HL-60/S4 treated with phorbol 12-myristate 13-acetate at 8.2 ng/mL for 4 days and 3 days (cell line): ENCODE measurements around the gene DBP.
"Not testable (repeated sequence)": the region's sequence is repeated elsewhere in the genome, so short reads cannot be mapped to it uniquely, and the experiment has no call there.

Source experiments
- in situ Hi-C: fragments of 300-500 bp; cut with MboI; formaldehyde crosslinking; loops from 2 replicates; pipeline ENCODE4 v1.15.0; 2022; ENCODE audit warnings: low sequenced_read_pairs

Gene DBP

GRCh38 chr19:48668761-48669160, 31.6 kb upstream of the DBP start:
- in situ Hi-C loops: no loop called here

- in situ Hi-C loops: no loop called here
These were observed 31.2 kb upstream of the DBP start for GRCh38 chr19:48668332-48668731.

GRCh38 chr19:48665786-48666185, 28.6 kb upstream of the DBP start:
- in situ Hi-C loops: no loop called here

GRCh38 chr19:48664476-48664875, 27.3 kb upstream of the DBP start:
- in situ Hi-C loops: no loop called here

GRCh38 chr19:48663667-48664066, 26.5 kb upstream of the DBP start:
- in situ Hi-C loops: no loop called here

GRCh38 chr19:48661711-48662090, 24.5 kb upstream of the DBP start:
- in situ Hi-C loops: no loop called here

- in situ Hi-C loops: no loop called here
These were observed 23.9 kb upstream of the DBP start for GRCh38 chr19:48660852-48661710.

- in situ Hi-C loops: no loop called here
These were observed 22.6 kb upstream of the DBP start for GRCh38 chr19:48659768-48660167.

GRCh38 chr19:48658483-48658882, 21.3 kb upstream of the DBP start:
- in situ Hi-C loops: no loop called here

- in situ Hi-C loops: not testable (repeated sequence)
These were observed 20.6 kb upstream of the DBP start for GRCh38 chr19:48657828-48658227.

- in situ Hi-C loops: no loop called here
These were observed 19.8 kb upstream of the DBP start for GRCh38 chr19:48656840-48657474.

- in situ Hi-C loops: no loop called here
These were observed 17.3 kb upstream of the DBP start for GRCh38 chr19:48654299-48655059.

GRCh38 chr19:48651683-48652048, 14.5 kb upstream of the DBP start:
- in situ Hi-C loops: no loop called here

- in situ Hi-C loops: no loop called here
These were observed 13.9 kb upstream of the DBP start for GRCh38 chr19:48650974-48651682.

- in situ Hi-C loops: no loop called here
These were observed 11.0 kb upstream of the DBP start for GRCh38 chr19:48648134-48648533.

GRCh38 chr19:48646722-48647216, 9.6 kb upstream of the DBP start:
- in situ Hi-C loops: no loop called here

GRCh38 chr19:48646001-48646721, 9.0 kb upstream of the DBP start, which contains the start of gene CA11:
Gene CA11 (minus strand): TSS chr19:48646187. CDS start chr19:48645632, 555 bp downstream.
- in situ Hi-C loops: no loop called here

- in situ Hi-C loops: no loop called here
These were observed 8.4 kb upstream of the DBP start for GRCh38 chr19:48645620-48646000.

GRCh38 chr19:48644839-48645619, 7.8 kb upstream of the DBP start:
- in situ Hi-C loops: no loop called here
